Measurements from ENCODE around the gene LRRC23.
A peak's percentile ranks its signal among the peaks of the same experiment; 100 is the strongest.
"Not testable (repeated sequence)": the region's sequence is repeated elsewhere in the genome, so short reads cannot be mapped to it uniquely, and the experiment has no call there.

LRRC23 gene

DNA sequence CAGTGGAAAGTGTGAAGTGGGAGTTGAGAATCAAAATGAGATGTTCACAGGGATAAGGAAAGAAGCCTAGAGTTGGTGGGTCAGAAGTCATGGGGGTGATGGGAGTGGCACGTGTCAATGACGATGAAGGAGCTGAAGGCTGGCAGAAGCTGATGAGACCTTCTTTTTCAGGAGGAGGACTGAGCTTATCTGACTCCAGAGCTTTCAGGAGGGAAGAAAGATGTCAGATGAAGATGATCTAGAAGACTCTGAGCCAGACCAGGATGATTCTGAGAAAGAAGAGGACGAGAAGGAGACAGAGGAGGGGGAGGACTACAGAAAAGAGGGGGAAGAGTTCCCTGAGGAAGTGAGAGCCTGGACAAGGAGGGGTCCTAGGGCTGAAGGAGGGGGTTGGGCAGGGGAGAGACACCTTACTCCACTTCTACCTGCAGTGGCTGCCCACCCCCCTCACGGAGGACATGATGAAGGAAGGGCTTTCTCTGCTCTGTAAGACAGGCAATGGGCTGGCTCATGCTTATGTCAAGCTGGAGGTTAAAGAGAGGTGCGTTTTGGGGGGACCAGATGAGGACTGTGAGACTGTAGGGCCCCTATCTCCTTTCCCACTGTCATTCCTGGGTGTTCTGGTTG is 905 bp downstream of the LRRC23 start:
- no peak for DNase-seq (ENCODE audit: low spot score)

DNA sequence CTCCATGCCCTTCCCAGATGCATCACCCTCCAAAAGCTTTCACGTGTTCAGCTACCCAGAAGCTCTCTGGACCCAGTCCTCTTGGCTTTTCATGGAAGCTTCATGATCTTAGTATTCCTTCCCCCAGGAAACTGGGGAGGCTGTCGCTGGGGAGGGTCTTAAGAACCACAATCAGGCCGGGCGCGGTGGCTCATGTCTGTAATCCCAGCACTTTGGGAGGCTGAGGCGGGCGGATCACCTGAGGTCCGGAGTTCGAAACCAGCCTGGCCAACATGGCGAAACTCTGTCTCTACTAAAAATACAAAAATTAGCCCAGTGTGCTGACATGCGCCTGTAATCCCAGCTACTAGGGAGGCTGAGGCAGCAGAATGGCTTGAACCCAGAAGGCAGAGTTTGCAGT is 3.5 kb downstream of the LRRC23 start:
- not testable (repeated sequence) for DNase-seq (ENCODE audit: low spot score)

DNA sequence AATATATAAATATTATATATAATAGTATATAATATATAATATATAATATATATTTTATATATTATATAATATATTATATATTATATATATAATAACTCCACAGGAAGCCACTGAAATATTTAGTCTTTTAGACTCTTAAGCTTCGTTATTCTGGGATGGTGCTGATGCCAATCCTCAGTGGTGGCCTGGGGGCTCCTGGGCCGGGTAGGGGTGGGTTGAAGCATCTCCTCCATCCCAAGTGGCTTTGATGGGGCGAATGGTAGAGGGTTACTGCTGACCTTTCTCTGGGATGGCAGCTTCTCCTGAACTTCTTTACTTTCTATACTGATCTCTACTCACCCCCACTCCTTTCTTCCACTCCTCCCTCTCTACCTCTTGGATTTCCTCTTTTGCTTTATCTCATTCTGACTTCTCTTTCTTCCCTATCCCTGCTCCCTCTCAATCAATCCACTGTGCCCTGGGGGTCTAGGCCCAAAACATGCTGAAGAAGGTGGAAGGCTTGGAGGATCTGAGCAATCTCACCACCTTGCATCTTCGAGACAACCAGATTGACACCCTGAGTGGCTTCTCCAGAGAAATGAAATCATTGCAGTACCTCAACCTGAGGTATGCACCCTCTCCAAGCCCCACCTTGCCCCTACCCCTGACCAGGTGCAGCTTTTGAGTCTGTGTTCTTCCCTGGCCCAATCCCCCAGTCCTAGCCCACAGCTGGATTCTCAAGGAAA is 5.0 kb downstream of the LRRC23 start:
- DNase-seq (ENCODE audit: low spot score), result no peak

DNA sequence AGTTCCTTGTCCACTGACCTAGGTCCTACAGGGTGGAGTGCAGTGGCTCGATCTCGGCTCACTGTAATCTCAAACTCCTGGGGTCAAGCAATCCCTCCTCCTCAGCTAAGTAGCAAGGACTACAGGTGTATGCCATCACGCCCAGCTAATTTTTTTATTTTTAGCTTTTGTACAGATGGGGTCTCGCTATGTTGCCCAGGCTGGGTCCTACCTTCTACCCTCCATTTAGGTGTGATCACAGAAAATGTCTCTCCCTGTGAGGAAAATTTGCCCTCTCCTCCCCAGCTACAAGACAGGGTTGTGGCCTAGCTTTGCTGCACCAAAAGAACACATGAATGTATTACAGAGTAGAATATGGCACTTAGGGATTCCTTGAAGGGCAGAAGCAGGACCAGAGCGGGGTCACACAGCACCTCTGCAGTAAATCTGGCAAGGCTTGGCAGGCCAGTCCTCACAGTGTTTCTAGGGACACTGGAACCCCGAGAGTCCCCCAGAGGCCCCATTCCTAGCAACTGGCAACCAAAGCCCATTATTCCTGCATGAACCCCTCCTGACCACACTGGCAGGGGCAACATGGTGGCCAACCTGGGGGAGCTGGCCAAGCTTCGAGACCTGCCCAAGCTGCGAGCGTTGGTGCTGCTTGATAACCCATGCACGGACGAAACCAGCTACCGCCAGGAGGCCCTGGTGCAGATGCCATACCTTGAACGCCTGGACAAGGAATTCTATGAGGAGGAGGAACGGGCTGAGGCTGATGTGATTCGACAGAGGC is 7.7 kb downstream of the LRRC23 start:
- no peak for DNase-seq (ENCODE audit: low spot score)

DNA sequence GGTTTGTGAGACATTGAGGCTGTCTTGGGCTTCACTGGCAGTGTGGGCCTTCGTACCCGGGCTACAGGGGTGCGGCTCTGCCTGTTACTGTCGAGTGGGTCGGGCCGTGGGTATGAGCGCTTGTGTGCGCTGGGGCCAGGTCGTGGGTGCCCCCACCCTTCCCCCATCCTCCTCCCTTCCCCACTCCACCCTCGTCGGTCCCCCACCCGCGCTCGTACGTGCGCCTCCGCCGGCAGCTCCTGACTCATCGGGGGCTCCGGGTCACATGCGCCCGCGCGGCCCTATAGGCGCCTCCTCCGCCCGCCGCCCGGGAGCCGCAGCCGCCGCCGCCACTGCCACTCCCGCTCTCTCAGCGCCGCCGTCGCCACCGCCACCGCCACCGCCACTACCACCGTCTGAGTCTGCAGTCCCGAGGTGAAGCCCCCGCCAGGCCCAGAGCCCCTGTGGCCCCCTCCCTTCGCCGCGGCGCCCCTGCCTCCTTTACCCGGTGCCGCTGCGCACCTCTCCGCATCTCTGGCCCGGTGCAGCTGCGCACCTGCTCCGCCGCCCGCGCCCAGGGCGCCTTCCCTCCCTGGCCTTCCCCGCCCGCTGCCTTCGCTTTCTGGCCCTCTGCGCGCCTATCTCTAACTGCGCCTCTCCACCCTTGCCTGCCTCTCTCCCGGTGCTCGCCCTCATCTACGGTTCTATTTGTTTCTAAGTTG is 9.8 kb downstream of the LRRC23 start, which contains the start of gene ENO2:
Gene ENO2 (plus strand): TSS at position 335 of the 701 bp plus-strand sequence. CDS start 1,253 bp downstream, outside the sequence.
- peak; percentile 62 for DNase-seq (ENCODE audit: low spot score)

DNA sequence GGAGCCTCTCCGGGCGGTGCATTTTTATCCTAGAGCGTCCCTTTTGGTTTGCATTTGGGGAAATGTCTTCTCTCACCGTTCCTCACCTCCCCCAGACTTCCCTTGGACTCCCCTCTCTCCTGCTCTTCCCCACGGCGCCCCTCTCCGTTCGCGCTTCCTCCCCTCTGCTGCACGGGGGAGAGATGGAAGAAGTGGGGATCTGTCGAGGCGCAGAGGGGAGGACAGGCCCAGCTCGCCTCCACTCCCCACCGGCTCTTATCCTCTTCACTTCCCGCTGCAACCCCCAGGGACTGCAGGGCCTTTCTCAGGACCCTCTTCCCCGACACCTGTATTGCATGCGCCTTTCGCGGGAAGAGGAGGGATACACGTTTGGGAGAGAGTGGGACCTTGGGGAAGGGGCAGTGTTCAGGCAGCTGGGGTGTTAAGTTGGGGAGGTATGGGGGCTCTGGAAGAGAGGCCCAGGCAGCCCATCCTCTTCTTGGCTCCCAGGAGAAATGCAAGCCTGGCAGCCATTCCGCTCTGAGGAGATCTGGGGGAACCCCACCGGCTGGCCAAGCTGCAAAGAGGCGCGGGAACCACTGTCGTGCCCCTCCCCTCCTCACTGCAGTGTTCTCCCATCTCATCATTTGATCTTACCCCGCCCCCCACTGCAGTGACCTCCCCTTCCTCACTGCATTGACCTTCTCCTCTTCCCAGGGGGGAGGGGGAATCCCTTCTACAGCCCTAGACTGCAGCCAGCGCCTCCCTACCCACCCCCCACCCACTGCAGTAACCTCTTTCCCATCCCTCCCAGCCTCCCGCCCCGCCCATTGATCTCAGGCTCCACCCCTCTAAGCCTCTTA is 10.5 kb downstream of the LRRC23 start:
- DNase-seq (ENCODE audit: low spot score), result no peak

DNA sequence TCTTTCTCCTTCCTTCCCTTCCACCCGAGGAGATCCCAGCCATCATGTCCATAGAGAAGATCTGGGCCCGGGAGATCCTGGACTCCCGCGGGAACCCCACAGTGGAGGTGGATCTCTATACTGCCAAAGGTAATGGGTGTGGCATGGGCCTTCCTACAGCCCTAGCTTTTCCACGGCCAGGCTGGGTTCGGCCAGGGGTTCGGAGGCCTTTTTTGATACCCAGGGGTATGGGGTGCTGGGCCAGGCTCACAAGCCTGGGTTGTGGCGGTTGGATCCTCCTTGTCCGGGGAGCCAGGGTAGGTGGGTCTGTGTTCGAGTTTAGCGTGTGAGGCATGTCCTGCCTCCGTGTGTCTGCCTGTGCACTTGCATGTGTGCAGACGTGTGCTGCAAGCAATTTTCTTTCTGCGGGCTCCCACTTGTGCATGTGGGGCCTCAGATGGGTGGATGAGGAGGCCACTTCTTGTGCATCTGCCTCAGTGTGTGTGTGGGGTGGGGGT is 11.2 kb downstream of the LRRC23 start:
- no peak for DNase-seq (ENCODE audit: low spot score)

DNA sequence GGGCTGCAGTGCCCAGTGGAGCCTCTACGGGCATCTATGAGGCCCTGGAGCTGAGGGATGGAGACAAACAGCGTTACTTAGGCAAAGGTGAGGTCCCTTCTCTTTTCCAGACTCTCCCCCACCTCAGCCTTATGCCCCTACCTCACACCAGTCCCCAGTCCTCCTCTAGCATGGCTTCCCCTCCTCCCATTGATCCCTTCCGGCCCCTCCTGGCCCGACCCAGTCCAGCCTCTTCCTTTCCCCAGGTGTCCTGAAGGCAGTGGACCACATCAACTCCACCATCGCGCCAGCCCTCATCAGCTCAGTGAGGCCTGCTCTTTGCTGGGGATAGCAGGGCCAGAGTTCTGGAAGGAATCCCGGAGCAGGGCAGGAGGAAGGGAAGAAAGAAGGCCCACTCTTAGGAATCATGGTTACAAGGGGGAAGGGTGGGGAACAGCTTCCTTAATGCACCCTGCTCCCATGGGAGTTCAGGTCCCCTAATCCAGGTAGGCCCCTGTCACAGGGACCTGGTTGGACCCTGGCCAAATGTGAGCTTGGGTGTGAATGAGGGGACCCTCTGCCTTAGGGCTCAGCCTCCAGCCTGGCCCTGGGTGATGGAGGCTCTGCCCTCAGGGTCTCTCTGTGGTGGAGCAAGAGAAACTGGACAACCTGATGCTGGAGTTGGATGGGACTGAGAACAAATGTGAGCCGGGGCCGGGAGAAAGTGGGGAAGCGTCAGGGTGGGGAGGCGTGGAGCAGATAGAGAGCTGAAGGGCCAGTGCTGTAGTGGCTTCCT is 12.0 kb downstream of the LRRC23 start:
- DNase-seq (ENCODE audit: low spot score), result no peak

DNA sequence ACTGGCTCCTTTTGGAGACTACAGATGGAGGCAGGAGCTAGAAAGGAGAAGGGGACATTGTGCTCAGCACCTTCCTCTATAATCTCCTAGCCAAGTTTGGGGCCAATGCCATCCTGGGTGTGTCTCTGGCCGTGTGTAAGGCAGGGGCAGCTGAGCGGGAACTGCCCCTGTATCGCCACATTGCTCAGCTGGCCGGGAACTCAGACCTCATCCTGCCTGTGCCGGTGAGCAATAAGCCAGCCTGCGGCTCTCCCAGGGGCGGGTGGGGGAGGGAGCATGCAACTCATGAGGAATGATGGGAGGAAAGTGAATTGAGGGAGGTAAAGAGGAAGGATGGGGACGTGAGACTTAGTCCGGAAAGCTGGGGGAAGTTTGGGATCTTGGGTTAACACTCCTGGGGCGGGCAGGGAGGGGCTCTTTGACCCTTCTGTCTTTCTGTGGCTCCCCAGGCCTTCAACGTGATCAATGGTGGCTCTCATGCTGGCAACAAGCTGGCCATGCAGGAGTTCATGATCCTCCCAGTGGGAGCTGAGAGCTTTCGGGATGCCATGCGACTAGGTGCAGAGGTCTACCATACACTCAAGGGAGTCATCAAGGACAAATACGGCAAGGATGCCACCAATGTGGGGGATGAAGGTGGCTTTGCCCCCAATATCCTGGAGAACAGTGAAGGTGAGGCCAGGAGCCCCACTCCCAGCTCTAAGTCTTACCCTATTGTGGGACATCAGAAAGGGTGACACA is 13.0 kb downstream of the LRRC23 start:
- DNase-seq (ENCODE audit: low spot score), result no peak

DNA sequence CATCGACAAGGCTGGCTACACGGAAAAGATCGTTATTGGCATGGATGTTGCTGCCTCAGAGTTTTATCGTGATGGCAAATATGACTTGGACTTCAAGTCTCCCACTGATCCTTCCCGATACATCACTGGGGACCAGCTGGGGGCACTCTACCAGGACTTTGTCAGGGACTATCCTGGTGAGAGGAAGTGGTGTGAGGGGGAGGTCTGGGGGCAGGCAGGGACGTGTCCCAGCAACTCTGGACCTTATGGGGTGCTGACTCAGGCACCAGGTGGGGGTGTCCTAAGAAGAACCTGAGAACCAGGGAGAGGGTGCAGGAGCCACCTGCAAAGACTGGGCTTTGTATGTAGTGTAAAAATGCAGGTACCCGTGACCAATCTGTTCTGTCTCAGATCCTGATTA is 15.0 kb downstream of the LRRC23 start:
- DNase-seq (ENCODE audit: low spot score), result no peak

DNA sequence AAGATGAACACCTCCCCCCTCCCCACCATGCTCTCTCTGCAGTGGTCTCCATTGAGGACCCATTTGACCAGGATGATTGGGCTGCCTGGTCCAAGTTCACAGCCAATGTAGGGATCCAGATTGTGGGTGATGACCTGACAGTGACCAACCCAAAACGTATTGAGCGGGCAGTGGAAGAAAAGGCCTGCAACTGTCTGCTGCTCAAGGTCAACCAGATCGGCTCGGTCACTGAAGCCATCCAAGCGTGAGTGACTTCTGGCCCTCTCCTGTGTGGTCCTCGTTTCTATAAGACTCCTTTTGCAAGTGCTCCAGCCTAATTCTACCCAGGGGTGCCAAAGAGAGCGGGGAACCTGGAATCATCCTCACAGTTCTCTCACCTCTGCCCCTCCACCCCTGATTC is 16.9 kb downstream of the LRRC23 start:
- no peak for DNase-seq (ENCODE audit: low spot score)

DNA sequence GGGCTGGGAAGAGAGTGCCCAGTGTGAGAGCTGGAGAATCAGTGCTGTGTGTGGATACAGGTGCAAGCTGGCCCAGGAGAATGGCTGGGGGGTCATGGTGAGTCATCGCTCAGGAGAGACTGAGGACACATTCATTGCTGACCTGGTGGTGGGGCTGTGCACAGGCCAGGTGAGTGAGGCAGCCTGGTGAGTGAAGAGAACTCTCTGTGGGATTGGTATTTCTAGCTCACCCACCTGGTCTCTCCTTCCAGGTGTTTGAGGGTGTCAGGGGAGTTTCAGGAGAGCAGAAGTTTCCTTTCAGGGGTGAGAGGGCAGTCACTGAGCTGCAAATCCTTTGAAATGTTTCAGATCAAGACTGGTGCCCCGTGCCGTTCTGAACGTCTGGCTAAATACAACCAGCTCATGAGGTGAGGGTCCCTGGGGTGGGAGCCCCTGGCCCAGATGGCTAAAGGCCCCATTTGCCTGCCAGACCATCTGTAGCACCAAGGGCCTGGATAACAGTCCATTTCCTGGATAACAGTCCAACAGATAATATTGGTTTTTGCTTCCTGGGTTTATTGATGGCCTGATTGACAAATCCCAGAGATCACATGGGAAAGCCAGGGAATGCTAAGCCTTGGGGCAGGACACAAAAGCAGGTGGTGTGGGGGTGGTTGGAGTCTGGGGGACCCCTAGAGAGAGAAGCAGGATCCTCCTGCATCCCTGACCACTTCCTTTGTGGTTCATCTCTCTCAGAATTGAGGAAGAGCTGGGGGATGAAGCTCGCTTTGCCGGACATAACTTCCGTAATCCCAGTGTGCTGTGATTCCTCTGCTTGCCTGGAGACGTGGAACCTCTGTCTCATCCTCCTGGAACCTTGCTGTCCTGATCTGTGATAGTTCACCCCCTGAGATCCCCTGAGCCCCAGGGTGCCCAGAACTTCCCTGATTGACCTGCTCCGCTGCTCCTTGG is 17.6 kb downstream of the LRRC23 start:
- no peak for DNase-seq (ENCODE audit: low spot score)

DNA sequence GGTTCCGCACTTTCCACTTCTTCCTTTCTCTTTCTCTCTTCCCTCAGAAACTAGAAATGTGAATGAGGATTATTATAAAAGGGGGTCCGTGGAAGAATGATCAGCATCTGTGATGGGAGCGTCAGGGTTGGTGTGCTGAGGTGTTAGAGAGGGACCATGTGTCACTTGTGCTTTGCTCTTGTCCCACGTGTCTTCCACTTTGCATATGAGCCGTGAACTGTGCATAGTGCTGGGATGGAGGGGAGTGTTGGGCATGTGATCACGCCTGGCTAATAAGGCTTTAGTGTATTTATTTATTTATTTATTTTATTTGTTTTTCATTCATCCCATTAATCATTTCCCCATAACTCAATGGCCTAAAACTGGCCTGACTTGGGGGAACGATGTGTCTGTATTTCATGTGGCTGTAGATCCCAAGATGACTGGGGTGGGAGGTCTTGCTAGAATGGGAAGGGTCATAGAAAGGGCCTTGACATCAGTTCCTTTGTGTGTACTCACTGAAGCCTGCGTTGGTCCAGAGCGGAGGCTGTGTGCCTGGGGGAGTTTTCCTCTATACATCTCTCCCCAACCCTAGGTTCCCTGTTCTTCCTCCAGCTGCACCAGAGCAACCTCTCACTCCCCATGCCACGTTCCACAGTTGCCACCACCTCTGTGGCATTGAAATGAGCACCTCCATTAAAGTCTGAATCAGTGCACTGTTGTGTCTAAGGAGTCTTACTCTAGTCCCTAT is 18.5 kb downstream of the LRRC23 start:
- no peak for DNase-seq (ENCODE audit: low spot score)

DNA sequence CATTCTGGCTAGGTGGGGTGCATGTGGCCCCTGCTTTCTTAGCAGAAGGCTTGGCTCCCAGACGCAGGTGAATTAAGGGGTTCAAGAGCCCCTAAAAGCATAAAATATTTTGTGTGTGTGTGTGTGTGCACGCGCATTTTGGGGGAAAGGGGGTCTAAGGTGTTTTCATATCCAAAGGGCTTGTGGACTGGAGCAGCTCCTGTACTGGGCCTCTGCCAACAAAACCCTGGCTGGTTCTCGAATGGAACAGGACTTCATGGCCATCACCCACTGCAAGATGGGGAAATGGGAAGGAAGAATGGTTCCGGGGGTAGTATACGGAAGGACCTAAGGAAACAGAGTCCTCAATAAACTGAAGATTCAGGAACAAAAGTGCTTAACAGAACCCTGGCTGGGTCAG is 19.2 kb downstream of the LRRC23 start:
- DNase-seq (ENCODE audit: low spot score), result no peak

DNA sequence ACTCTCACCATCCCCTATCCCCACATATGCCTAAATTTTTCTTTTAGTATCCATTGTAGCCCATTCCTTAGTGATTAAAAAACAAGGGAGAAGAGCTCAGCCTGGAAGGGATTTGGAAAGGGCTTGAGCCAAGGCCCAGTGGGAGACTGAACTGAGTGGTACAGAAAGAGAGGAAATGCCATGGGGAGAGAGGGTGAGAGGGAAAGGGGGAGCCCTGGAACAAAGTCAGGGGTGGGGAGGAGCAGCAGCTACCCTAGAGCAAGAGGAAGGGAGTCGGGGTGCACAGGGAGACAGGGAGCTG is 20.6 kb downstream of the LRRC23 start:
- no peak for DNase-seq (ENCODE audit: low spot score)

DNA sequence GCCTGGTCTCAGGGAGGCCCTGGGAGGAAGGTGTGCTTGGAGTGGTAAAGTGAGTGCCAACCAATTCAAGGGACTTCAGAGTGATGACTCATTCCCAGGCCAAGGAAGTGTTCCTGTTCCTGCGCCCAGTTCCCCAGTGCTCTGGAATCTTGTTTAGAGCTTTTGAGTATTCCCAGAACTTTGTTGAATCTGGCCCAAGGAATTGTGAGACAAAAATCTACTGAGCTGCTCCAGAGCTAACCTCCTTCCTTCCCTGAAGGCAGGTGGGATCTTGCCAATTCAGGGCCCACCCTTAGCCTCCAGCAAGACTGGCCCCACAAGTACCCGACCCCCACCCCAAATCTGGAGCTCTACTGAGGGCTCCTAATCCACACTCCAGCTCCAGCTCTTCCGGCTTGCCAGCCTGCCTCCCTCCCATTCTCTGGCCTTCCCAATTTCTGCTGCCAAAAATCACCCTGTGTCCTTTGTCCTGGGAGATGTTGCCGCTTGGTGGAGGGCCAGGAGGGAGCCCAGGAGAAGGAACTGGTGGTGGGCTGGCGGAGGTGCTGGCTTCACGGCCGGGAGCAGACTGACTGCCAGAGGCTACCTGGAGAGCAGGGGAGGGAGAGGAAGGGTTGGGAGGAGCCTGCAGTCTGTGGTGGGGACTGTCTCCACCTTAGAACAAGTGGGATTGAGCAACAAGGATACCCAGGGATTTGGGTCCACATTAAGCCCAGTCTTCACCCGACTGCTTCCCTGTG is 21.1 kb downstream of the LRRC23 start:
- no peak for DNase-seq (ENCODE audit: low spot score)

DNA sequence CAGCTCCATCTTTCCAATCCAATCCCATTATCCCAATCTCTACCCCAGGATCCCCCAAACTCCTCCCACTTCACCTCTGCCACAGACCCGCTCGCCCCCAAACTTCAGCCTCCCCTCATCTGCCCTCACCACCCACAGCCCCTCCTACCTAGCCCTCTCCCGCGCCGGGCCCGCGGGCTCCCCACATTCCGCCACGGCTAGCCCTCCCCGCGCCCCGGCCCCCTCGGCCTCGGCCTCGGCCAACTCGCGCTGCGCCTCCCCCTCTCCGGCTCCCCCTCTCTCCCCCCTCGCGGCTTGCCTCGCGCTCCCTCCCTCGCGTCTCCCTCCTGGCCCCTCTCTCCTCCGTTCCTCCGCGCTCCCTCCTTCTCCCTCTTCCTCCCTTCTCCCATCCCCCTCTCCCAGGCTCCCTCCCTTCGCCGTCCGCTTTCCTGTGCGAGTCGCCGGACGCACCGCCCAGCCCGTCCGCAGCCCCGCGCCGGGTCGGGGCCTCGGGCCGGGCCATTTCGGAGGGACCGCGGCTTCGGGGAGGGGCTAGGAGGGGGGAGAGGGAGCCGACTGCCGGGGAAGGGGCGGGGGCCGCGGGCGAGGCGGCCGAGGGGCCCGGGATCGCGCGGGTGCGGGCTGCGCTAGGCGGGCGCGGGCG is 22.9 kb downstream of the LRRC23 start, which contains the start of gene ATN1:
Gene ATN1 (plus strand): TSS at position 581 of the 643 bp plus-strand sequence. CDS start 6,043 bp downstream, outside the sequence.
- no peak for DNase-seq (ENCODE audit: low spot score)
